Measurements from ENCODE around the gene DTNB.
"Not testable (repeated sequence)": the region's sequence is repeated elsewhere in the genome, so short reads cannot be mapped to it uniquely, and the experiment has no call there.

DTNB gene

DNA sequence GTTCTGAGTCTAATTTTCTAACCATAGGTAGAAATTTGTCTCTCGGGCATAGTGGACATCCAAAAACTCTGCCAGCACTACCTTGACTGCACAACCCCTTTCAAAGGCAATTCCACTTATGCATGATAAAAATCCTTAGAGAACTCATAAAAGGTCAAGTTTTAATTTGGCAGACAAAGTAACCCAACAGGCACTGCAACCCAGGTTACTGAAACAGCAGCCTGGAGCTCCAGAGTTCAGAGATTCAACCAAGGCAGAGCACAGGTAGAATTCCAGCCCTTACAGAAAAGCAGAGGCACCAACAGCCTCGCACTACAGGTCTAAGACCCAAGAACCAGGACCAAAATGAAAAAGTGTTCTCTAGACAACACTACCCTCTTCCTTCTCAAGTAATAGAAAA is 1.8 kb downstream of the DTNB start:
- TF ChIP-seq, protein P1, sequence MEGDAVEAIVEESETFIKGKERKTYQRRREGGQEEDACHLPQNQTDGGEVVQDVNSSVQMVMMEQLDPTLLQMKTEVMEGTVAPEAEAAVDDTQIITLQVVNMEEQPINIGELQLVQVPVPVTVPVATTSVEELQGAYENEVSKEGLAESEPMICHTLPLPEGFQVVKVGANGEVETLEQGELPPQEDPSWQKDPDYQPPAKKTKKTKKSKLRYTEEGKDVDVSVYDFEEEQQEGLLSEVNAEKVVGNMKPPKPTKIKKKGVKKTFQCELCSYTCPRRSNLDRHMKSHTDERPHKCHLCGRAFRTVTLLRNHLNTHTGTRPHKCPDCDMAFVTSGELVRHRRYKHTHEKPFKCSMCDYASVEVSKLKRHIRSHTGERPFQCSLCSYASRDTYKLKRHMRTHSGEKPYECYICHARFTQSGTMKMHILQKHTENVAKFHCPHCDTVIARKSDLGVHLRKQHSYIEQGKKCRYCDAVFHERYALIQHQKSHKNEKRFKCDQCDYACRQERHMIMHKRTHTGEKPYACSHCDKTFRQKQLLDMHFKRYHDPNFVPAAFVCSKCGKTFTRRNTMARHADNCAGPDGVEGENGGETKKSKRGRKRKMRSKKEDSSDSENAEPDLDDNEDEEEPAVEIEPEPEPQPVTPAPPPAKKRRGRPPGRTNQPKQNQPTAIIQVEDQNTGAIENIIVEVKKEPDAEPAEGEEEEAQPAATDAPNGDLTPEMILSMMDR (IDR thresholded peaks at IDR 0.05; ENCODE audit: low read length, missing control alignments): no peak
- no peak overlapping the region for H3K4me3 ChIP-seq (replicated peaks; ENCODE audit: low read depth, low read length)
- DNase-seq (ENCODE audit: low read depth): no peak

DNA sequence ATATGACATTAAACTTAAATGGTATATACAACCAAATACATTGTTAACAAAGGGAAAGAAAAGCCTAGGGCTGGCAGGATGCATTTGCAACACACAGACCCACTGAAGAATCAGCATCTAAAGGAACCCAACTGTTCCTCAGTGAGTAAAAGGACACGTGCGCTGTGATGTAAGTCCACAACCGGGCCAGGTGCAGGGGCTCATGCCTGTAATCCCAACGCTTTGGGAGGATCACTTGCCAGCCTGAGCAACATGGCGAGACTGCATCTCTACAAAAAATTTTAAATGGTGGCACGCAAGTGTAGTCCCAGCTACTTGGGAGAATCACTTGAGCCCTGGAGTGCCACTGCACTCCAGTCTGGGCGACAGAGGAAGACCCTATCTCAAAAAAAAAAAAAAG is 3.9 kb downstream of the DTNB start:
- H3K4me3 ChIP-seq (replicated peaks; ENCODE audit: low read depth, low read length): no peak overlapping the region
- TF ChIP-seq, protein P1 (IDR thresholded peaks at IDR 0.05; ENCODE audit: low read length, missing control alignments): no peak
- DNase-seq (ENCODE audit: low read depth): no peak

DNA sequence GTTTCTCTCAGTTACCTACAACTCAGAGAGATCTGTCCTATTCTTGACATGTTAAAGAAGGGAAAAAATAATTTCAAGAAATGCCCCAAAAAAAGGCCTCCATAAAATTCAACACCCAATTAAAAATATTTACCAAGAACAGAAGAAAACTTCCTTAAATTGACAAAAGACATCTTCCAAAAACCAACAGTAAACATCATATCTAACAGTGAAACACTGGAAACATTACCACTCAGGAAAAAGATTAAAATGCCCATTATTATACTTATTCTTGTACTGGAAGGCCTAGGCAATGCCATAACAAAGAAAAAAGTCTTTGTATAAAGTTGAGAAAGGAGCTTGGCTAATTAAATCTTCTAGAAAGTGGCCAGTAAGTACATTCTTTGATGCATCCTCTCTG is 7.2 kb downstream of the DTNB start:
- DNase-seq (ENCODE audit: low read depth): no peak
- TF ChIP-seq, protein P1 (IDR thresholded peaks at IDR 0.05; ENCODE audit: low read length, missing control alignments): no peak
- no peak overlapping the region for H3K4me3 ChIP-seq (replicated peaks; ENCODE audit: low read depth, low read length)

DNA sequence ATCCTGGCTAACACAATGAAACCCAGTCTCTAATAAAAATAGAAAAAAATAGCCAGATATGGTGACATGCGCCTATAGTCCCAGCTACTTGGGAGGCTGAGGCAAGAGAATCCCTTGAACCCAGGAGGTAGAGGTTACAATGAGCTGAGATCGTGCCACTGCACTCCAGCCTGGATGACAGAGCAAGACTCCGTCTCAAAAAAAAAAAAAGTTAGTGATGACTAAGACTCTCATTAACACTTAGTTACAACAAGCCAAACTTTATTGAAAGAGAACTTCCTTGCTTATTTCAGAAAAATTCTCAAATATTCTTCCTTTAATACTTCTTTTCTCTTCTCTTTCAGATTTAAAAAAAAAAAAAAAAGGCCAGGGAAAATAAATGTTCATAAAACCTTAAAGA is 7.9 kb downstream of the DTNB start:
- not testable (repeated sequence) for H3K4me3 ChIP-seq (replicated peaks; ENCODE audit: low read depth, low read length); DNase-seq (ENCODE audit: low read depth)

DNA sequence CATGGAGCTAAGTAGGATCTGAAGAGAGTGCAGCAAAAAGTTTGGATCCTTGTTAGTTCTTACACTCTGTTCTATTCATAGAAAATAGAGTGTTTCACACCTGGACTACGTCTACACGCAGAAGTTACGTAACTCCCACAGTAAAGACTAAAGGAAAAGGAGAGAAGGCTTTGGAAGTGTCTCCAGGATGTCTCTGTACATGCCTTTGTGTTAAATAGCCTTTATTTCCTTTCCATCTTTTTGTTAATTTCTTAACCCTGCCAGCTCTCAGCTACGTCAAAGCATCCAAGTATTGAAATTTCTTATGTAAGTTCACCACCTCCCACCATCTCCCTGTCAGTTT is 8.4 kb downstream of the DTNB start:
- no peak overlapping the region for H3K4me3 ChIP-seq (replicated peaks; ENCODE audit: low read depth, low read length)
- DNase-seq (ENCODE audit: low read depth): no peak
- TF ChIP-seq, protein P1 (IDR thresholded peaks at IDR 0.05; ENCODE audit: low read length, missing control alignments): no peak

DNA sequence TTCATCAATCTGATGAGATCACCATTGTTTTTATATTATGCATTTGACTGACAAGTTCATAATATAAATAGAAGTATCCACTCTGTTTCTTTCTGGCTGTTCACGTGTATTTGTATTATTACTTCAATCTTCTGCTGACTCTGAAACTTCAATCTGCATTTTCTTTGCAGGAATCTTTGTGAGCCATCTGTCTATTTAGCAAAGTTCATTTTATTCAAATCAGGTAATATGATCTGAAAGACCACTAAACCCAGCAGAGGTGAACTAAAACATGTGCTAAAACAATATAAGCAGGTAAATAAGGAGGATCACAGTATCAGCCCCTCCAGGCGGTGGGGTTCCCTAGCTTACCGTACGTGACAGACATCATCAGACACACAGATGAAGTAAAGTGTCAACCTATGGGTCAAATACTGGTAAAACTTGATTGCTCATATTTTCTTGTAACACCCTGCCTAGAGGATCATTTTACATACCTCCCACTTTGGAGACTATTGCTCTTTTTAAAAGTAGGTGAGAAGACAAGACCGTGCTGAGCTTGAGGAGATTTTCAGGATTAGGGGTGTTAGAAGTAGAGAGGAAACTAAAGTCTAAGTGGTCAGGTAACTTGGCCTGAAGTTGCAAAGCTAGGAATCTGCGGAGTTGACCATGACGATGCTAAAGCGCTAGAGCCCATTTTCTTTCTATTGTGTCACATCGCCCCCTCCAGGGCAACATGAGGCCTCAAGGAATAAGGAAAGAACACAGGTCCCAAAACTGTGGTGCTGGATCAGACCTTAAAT is 9.0 kb downstream of the DTNB start:
- no peak overlapping the region for H3K4me3 ChIP-seq (replicated peaks; ENCODE audit: low read depth, low read length)

DNA sequence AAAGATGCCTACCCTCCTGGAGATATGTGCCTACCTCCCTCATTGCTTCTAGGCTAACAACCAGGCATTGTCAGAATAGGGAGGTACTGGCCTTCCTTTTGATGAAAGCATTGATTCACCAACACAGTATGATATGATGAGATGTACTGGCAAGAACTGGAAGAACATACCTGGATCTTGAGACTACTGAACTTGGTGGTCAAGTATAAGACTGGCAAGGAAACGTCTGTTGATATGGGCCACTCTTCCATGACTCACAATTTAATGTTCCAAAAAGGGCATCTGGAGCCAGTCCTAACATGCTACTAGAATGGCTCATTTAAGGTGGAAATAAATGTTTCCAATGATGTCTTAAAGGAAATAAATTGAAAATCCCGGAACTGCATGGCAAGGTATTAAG is 18.1 kb downstream of the DTNB start:
- TF ChIP-seq, protein P1 (IDR thresholded peaks at IDR 0.05; ENCODE audit: low read length, missing control alignments): no peak
- DNase-seq (ENCODE audit: low read depth): no peak
- H3K4me3 ChIP-seq (replicated peaks; ENCODE audit: low read depth, low read length): no peak overlapping the region

More for the DNA sequence above, 9.0 kb downstream of the DTNB start:
- DNase-seq (ENCODE audit: low read depth): peak; percentile 82
- TF ChIP-seq, protein P1 (IDR thresholded peaks at IDR 0.05; ENCODE audit: low read length, missing control alignments): peak; percentile 89

All from fibroblast of pulmonary artery (primary cell).